PC-9 (cell line): ENCODE data around the gene ZNF319. TPM values are rescaled to one million over a fixed set of nuclear protein-coding genes. Genes with fewer than 3 reads are reported as not detected.
"Not testable (repeated sequence)": the region's sequence is repeated elsewhere in the genome, so short reads cannot be mapped to it uniquely, and the experiment has no call there.

Source experiments
- BruUV-seq: library from RNA; stranded (reverse); fragments of 400-500 nt; replicated peaks from 2 replicates; lab custom pipeline; 2021; lab: Mats Ljungman, UMichigan
- CTCF ChIA-PET: fragments of 300-600 bp; sonication (Branson Sonifier 250); formaldehyde crosslinking; loops from one replicate; lab custom pipeline; 2022; ENCODE audit warnings: antibody characterized with exemption; lab: Charles Lee
- POLR2A ChIA-PET: fragments of 300-600 bp; sonication (Branson Sonifier 250); formaldehyde crosslinking; loops from one replicate; lab custom pipeline; 2022; ENCODE audit warnings: antibody characterized with exemption; ENCODE audit not compliant: unreplicated experiment; lab: Charles Lee
- DNase-seq, 2 experiments: peaks; one replicate each; pipeline versions ENCODE4 v3.0.0 to v3.0.0-alpha.2; 2015 to 2022; ENCODE audit warnings: mixed read lengths in 1 of 2
- H2AFZ ChIP-seq: fragments of 200-600 bp; sonication (generic); 2 replicates; pipeline ENCODE4 v1.8.1; 2017; ENCODE audit warnings: antibody characterized with exemption
- H3F3A ChIP-seq: fragments of 200-600 bp; sonication (generic); 2 replicates; pipeline ENCODE4 v1.8.1; 2017; ENCODE audit warnings: antibody characterized with exemption, mild to moderate bottlenecking, low read depth; ENCODE audit not compliant: insufficient read depth
- H3K27ac ChIP-seq: fragments of 200-600 bp; sonication (generic); 2 replicates; pipeline ENCODE4 v1.6.1; 2016; ENCODE audit warnings: mixed run types
- H3K27me3 ChIP-seq: fragments of 200-600 bp; sonication (generic); 2 replicates; pipeline ENCODE4 v1.6.1; 2016; ENCODE audit warnings: low read depth, mixed run types; ENCODE audit not compliant: insufficient read depth
- H3K36me3 ChIP-seq: fragments of 200-600 bp; sonication (generic); 2 replicates; pipeline ENCODE4 v1.6.1; 2016; ENCODE audit warnings: low read depth, mixed run types
- H3K4me1 ChIP-seq: fragments of 200-600 bp; sonication (generic); replicated peaks from 2 replicates; pipeline ENCODE4 v1.6.1; 2016; ENCODE audit warnings: mixed run types; ENCODE audit not compliant: insufficient read depth
- H3K4me2 ChIP-seq: fragments of 200-600 bp; sonication (generic); 2 replicates; pipeline ENCODE4 v1.6.1; 2017; ENCODE audit warnings: mixed run types
- H3K4me3 ChIP-seq: fragments of 200-600 bp; sonication (generic); 2 replicates; pipeline ENCODE4 v1.6.1; 2016; ENCODE audit warnings: mixed run types
- H3K79me2 ChIP-seq: fragments of 200-600 bp; sonication (generic); 2 replicates; pipeline ENCODE4 v1.6.1; 2017; ENCODE audit warnings: low read depth, mixed run types
- H3K9me2 ChIP-seq: fragments of 200-600 bp; sonication (generic); 2 replicates; pipeline ENCODE4 v1.8.1; 2017; ENCODE audit warnings: mild to moderate bottlenecking; ENCODE audit not compliant: insufficient read depth
- H3K9me3 ChIP-seq: fragments of 200-600 bp; sonication (generic); 2 replicates; pipeline ENCODE4 v1.8.1; 2016; ENCODE audit warnings: low read depth; ENCODE audit not compliant: insufficient read depth
- H4K20me1 ChIP-seq: fragments of 200-600 bp; sonication (generic); 2 replicates; pipeline ENCODE4 v1.8.1; 2017; ENCODE audit not compliant: insufficient read depth
- CTCF ChIP-seq: fragments of 200-600 bp; sonication (generic); conservative IDR thresholded peaks from 2 replicates; pipeline ENCODE4 v1.6.1; 2017; ENCODE audit warnings: mixed run types, antibody characterized with exemption, mild to moderate bottlenecking, moderate library complexity
- EZH2 ChIP-seq: fragments of 200-600 bp; sonication (generic); IDR thresholded peaks from 2 replicates; pipeline ENCODE4 v1.8.0; 2017; ENCODE audit warnings: antibody characterized with exemption, low read depth
- intact Hi-C: fragments of 100-400 bp; cut with micrococcal nuclease; formaldehyde crosslinking; loops from one replicate; pipeline ENCODE4 v1.10.0; 2022; ENCODE audit not compliant: unreplicated experiment
- total RNA-seq: library from RNA; stranded (reverse); gene quantifications from 2 replicates; pipeline ENCODE4 v1.2.3, GENCODE V29; 2021

Gene ZNF319
- total RNA-seq, 1 experiment from 2014 or later, result 11.0 TPM

- H4K20me1 ChIP-seq, result no peaks in the 10 kb centered on the region; the same call in 1 of the 2 replicates
- peaks cover under 1% of the 10 kb centered on the region; the same call in 1 of the 2 replicates for H3F3A ChIP-seq
- no peak overlapping the region for H3K4me3 ChIP-seq
- no peaks in the 10 kb centered on the region for H3K9me3 ChIP-seq
- ChIA-PET CTCF (no interaction called here), POLR2A (no interaction called here)
- H3K27me3 ChIP-seq, result no peaks in the 10 kb centered on the region
- no peak overlapping the region for H2AFZ ChIP-seq
- H3K9me2 ChIP-seq, result no peaks in the 10 kb centered on the region
- no peak for DNase-seq
- H3K27ac ChIP-seq, result no peak overlapping the region
- H3K79me2 ChIP-seq, result no peaks in the 10 kb centered on the region
- no peak overlapping the region for H3K4me2 ChIP-seq
- no TSS peak for BruUV-seq
- H3K4me1 ChIP-seq, result no peaks in the 10 kb centered on the region
- intact Hi-C loops, result no loop called here
- peaks cover 1% of the 10 kb centered on the region for H3K36me3 ChIP-seq
- TF ChIP-seq CTCF (no peak), EZH2 (no peak)
These were observed 10.4 kb upstream of the ZNF319 start for GRCh38 chr16:58010886-58011285.

GRCh38 chr16:58009856-58010416 is 9.5 kb upstream of the ZNF319 start:
- BruUV-seq, result no TSS peak
- no peaks in the 10 kb centered on the region; the same call in 1 of the 2 replicates for H4K20me1 ChIP-seq
- no peak for TF ChIP-seq EZH2
- no peak for TF ChIP-seq CTCF
- CTCF ChIA-PET, result no interaction called here
- no peaks in the 10 kb centered on the region for H3K79me2 ChIP-seq
- no peak for DNase-seq
- no peaks in the 10 kb centered on the region for H3K9me2 ChIP-seq
- no peak overlapping the region for H3K27ac ChIP-seq
- intact Hi-C loops, result no loop called here
- no peaks in the 10 kb centered on the region for H3K9me3 ChIP-seq
- H2AFZ ChIP-seq, result no peak overlapping the region
- no peak overlapping the region for H3K4me2 ChIP-seq
- H3K36me3 ChIP-seq, result peaks cover 5% of the 10 kb centered on the region
- peaks cover 6% of the 10 kb centered on the region for H3F3A ChIP-seq
- H3K4me3 ChIP-seq, result no peak overlapping the region
- POLR2A ChIA-PET, result no interaction called here
- no peaks in the 10 kb centered on the region for H3K27me3 ChIP-seq
- no peaks in the 10 kb centered on the region for H3K4me1 ChIP-seq

GRCh38 chr16:58004736-58005135 is 4.3 kb upstream of the ZNF319 start:
- H3K9me2 ChIP-seq, H2AFZ ChIP-seq, H3K4me3 ChIP-seq, DNase-seq, H3K4me1 ChIP-seq, POLR2A ChIA-PET, H3K9me3 ChIP-seq, H3K27ac ChIP-seq, H3K79me2 ChIP-seq, H3K27me3 ChIP-seq, H3K4me2 ChIP-seq, BruUV-seq, H4K20me1 ChIP-seq: not testable (repeated sequence)
- H3K36me3 ChIP-seq, result peaks cover 11% of the 10 kb centered on the region
- H3F3A ChIP-seq, result peaks cover 15% of the 10 kb centered on the region
- intact Hi-C loops, result loop anchor here (1.0 kb wide), 2 partner anchors 247 to 428 kb away; no protein-coding TSS in a partner anchor
- CTCF ChIA-PET, result interaction anchor here (0.9 kb wide), 1 partner anchor 99 kb away, joined by 4 read pairs; no protein-coding TSS in a partner anchor

DNA sequence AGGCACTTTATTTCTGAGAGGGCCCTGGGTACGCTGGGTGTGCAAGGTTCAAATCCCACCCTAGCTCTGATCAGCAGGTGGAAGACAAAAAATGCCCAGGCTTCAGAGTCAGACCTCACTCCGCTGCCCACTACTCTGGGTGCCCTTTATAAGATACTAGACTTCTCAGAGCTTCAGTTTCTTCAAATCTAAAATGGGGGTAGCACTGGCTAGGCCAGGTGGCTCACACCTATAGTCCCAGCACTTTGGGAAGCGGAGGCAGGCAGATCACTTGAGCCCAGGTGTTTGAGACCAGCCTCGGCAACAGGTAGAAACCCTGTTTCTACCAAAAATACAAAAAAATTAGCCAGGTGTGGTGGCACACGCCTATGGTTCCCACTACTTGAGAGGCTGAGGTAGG is 2.5 kb upstream of the ZNF319 start:
- H3K4me2 ChIP-seq, result no peak overlapping the region
- no peak for TF ChIP-seq CTCF
- TF ChIP-seq EZH2, result no peak
- H3K27ac ChIP-seq, result no peak overlapping the region
- peaks cover 23% of the 10 kb centered on the region for H3K4me1 ChIP-seq
- intact Hi-C loops, result no loop called here
- POLR2A ChIA-PET, result no interaction called here
- H3K9me2 ChIP-seq, result no peaks in the 10 kb centered on the region
- no peaks in the 10 kb centered on the region for H4K20me1 ChIP-seq
- no peak overlapping the region for H3K4me3 ChIP-seq
- no TSS peak for BruUV-seq
- H3K79me2 ChIP-seq, result peaks cover 16% of the 10 kb centered on the region; the same call in 1 of the 2 replicates
- H3K9me3 ChIP-seq, result no peaks in the 10 kb centered on the region
- H3K27me3 ChIP-seq, result no peaks in the 10 kb centered on the region
- no peak for DNase-seq
- no peak overlapping the region for H2AFZ ChIP-seq
- H3K36me3 ChIP-seq, result peaks cover 11% of the 10 kb centered on the region
- CTCF ChIA-PET, result no interaction called here
- H3F3A ChIP-seq, result peaks cover 33% of the 10 kb centered on the region
